ENCODE data around the gene CCDC47. TPM values are rescaled to one million over a fixed set of nuclear protein-coding genes. Genes with fewer than 3 reads are reported as not detected.

The CCDC47 gene
- total RNA-seq, 1 experiment from 2014 or later = 79.4 TPM

DNA sequence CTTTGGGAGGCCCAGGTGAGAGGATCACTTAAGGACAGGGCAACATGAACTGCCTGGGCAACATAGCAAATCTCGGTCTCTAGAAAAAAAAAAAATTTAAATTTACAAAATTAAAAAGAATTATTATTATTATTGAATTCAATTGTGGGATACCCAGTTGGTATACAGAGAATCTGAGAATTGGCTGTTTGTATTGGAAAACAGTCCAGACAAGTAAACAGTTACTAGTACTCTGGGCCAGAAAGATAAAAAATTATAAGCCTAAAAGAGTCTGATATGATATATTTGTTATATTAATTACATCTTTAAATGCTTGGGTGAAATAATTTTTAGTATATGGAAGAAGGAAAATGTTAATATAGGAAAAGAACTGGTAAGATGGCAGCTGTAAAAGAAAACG, 15.0 kb downstream of the CCDC47 start:
- DNase-seq = no peak
- no peak overlapping the region for H3K56ac ChIP-seq (ENCODE audit: insufficient read length, low read depth, low read length)
- Mint-ChIP-seq H3K27me3 (ENCODE audit: low read depth) (no peaks in the 10 kb centered on the region), H3K9me3 (no peaks in the 10 kb centered on the region), H3K27ac (no peak overlapping the region; a peak in 2 of 7 replicates), H3K36me3 (ENCODE audit: insufficient read depth in 1 of 3, low read depth in 3 of 3) (peaks cover 45 to 87% (median 68%) of the 10 kb centered on the region in 3 experiments; a peak in 6 of 7 replicates), H3K4me3 (no peak overlapping the region), H3K4me1 (no peaks in the 10 kb centered on the region)
- H3K14ac ChIP-seq (ENCODE audit: insufficient read depth, low read length) = no peak overlapping the region
- H2BK5ac ChIP-seq (ENCODE audit: insufficient read length, low read length) = no peak overlapping the region
- no peak overlapping the region for H3K18ac ChIP-seq (ENCODE audit: insufficient read length, low read depth, low read length)
- H3K27me3 ChIP-seq (ENCODE audit: insufficient read depth, low read length) = no peaks in the 10 kb centered on the region
- H4K20me1 ChIP-seq (ENCODE audit: control insufficient read depth, insufficient read depth, insufficient read length) = no peaks in the 10 kb centered on the region
- H3K79me1 ChIP-seq (ENCODE audit: insufficient read depth, low read depth, low read length, poor library complexity, severe bottlenecking) = no peaks in the 10 kb centered on the region
- no peak overlapping the region for H3K23ac ChIP-seq (ENCODE audit: insufficient read length, low read depth, low read length)
- no peak overlapping the region for H3K9ac ChIP-seq (ENCODE audit: extremely low read depth, insufficient read length, low read length)
- no peaks in the 10 kb centered on the region for H3K79me2 ChIP-seq (ENCODE audit: insufficient read depth, low read length)
- TF ChIP-seq, protein P1, sequence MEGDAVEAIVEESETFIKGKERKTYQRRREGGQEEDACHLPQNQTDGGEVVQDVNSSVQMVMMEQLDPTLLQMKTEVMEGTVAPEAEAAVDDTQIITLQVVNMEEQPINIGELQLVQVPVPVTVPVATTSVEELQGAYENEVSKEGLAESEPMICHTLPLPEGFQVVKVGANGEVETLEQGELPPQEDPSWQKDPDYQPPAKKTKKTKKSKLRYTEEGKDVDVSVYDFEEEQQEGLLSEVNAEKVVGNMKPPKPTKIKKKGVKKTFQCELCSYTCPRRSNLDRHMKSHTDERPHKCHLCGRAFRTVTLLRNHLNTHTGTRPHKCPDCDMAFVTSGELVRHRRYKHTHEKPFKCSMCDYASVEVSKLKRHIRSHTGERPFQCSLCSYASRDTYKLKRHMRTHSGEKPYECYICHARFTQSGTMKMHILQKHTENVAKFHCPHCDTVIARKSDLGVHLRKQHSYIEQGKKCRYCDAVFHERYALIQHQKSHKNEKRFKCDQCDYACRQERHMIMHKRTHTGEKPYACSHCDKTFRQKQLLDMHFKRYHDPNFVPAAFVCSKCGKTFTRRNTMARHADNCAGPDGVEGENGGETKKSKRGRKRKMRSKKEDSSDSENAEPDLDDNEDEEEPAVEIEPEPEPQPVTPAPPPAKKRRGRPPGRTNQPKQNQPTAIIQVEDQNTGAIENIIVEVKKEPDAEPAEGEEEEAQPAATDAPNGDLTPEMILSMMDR (conservative IDR thresholded peaks at IDR 0.05) = no peak
- no peak overlapping the region for H4K5ac ChIP-seq (ENCODE audit: insufficient read length, low read depth, low read length)
- H4K8ac ChIP-seq (replicated peaks; ENCODE audit: insufficient read length, low read depth, low read length) = no peak overlapping the region
- no peaks in the 10 kb centered on the region for H3K9me3 ChIP-seq (ENCODE audit: control insufficient read depth, low read depth, low read length)
- WGBS (ENCODE audit: extremely low coverage, insufficient read length, low lambda C conversion rate) = no CpG with 5 or more reads among the region's 2 CpGs
- H2BK12ac ChIP-seq (ENCODE audit: insufficient read length, low read depth, low read length) = no peak overlapping the region
- H3K4me2 ChIP-seq (ENCODE audit: insufficient read depth, insufficient read length, low read length) = no peak overlapping the region
- no peaks in the 10 kb centered on the region for H3K4me1 ChIP-seq (ENCODE audit: insufficient read depth, low read length)
- no peak overlapping the region for H4K91ac ChIP-seq (ENCODE audit: insufficient read length, low read depth, low read length)
- H2BK120ac ChIP-seq (ENCODE audit: low read depth, low read length, poor library complexity, severe bottlenecking) = no peak overlapping the region
- H3K4ac ChIP-seq (ENCODE audit: low read depth, low read length) = no peak overlapping the region
- H2BK20ac ChIP-seq (ENCODE audit: low read depth, low read length, poor library complexity, severe bottlenecking) = no peak overlapping the region
- H3K27ac ChIP-seq (ENCODE audit: insufficient read length, low read depth, low read length) = no peak overlapping the region
- H2BK15ac ChIP-seq (ENCODE audit: low read depth, low read length) = no peak overlapping the region
- H3K23me2 ChIP-seq (ENCODE audit: insufficient read length, low read depth, low read length, poor library complexity, severe bottlenecking) = no peaks in the 10 kb centered on the region
- H2AK5ac ChIP-seq (ENCODE audit: insufficient read length, low read length) = no peak overlapping the region
- H3T11ph ChIP-seq (ENCODE audit: low read length) = no peak overlapping the region
- H2AFZ ChIP-seq (ENCODE audit: low read length) = no peak overlapping the region
